GM10248 (cell line): Measurements from ENCODE around the gene H3-3A.

ENCODE experiments used
- CTCF ChIA-PET: fragments of 300-600 bp; sonication (Branson Sonifier 250); formaldehyde crosslinking; extraction: SDS; loops from one replicate; lab custom pipeline; 2021; ENCODE audit warnings: antibody characterized with exemption; lab: Yijun Ruan, JAX
- POLR2A ChIA-PET: fragments of 350-650 bp; sonication (Branson Sonifier 250); formaldehyde crosslinking; extraction: SDS; loops from one replicate; lab custom pipeline; 2020; ENCODE audit warnings: antibody characterized with exemption; lab: Yijun Ruan, JAX
- DNase-seq: peaks from one replicate; pipeline ENCODE4 v3.0.0; 2012; ENCODE audit errors: extremely low spot score
- CTCF ChIP-seq: IDR thresholded peaks from 2 replicates; pipeline ENCODE4 v1.5.1; 2012; ENCODE audit warnings: mild to moderate bottlenecking, low read depth; ENCODE audit errors: extremely low read depth, missing control alignments, control extremely low read depth

The H3-3A gene

DNA sequence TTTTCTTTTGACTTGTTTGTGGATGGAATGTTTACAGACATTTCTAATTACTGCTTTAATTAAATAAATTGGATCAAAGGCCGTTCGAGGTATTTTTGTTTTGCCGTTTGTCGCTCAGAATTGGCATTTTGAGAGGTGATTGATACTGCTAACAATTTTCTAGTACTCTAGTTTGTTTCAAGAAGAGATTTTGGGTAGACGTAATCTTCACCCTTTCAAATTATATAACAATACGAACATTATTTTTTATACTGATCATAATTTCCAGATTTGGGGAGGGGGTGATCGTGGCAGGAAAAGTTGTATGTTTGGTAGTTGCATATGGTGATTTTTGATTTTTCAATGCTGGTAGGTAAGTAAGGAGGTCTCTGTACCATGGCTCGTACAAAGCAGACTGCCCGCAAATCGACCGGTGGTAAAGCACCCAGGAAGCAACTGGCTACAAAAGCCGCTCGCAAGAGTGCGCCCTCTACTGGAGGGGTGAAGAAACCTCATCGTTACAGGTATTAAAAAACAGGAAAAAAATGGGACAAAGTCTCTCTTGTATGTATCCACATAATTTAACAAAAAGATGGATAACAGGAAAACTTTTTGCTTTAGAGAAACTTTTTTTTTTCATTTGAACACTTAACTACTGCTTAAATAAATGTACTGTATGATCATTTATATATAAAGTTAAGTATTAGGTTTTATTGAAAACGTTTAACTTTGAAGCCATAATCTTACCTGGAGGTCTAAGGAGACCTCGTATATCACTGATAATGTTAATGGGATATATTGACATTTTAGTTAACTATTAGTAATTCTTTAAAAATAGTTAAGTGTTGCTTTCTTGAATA, 1.7 kb downstream of the H3-3A start:
- TF ChIP-seq CTCF, result peak; percentile 22
- ChIA-PET CTCF (interaction anchor here (0.6 to 6.4 kb wide), 55 partner anchors 8 to 619 kb away, joined by 3 to 73 read pairs (median 6); no protein-coding TSS in a partner anchor), POLR2A (interaction anchor here (1.1 to 2.1 kb wide), 2 partner anchors 13 to 65 kb away, joined by 9 read pairs; partner anchors contain the start of gene SDE2)
- DNase-seq, result no peak

GRCh38 chr1:226064816-226065248, 2.3 kb downstream of the H3-3A start:
- POLR2A ChIA-PET, result interaction anchor here (0.7 to 1.1 kb wide), 2 partner anchors 54 to 65 kb away, joined by 3 to 9 read pairs; partner anchors contain the start of gene SDE2
- peak; percentile 40 for DNase-seq
- TF ChIP-seq CTCF, result peak; percentile 83
- CTCF ChIA-PET, result interaction anchor here (0.6 to 6.4 kb wide), 53 partner anchors 9 to 620 kb away, joined by 3 to 73 read pairs (median 6); no protein-coding TSS in a partner anchor

DNA sequence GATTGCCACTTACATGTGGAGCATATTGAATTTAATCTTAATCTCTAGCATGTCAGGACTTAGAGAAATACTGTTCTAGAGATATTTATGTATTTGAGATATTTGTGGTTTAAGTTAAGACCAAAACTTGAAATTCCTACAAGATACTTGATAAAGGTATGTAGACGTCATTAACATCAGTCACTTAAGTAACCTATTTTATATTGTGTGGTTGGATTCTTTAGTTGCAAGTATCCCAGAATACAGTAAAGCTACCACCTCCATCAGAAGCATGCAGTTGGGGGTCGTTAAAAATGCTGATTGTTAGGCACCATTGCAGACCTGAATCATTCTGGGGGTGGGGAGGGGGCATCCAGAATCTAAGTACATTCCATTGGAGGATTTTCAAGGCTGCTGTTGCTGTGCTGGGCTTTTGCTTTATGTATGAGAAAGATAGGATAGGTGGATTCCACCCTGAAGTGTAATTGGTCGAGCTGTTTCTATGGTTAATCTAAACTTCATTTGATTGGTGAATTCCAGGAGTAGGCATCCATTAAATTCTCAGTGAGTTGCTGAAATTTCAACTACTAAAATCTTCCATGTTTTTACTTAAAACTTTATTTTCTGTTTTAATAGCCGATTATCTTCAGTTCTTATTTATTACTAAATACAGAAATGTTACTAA, 4.0 kb downstream of the H3-3A start:
- ChIA-PET CTCF (interaction anchor here (0.9 to 6.4 kb wide), 15 partner anchors 10 to 155 kb away, joined by 3 to 73 read pairs (median 10); no protein-coding TSS in a partner anchor), POLR2A (interaction anchor here (0.8 to 0.9 kb wide), 2 partner anchors 11 to 67 kb away, joined by 3 read pairs; partner anchors contain the start of gene SDE2)
- TF ChIP-seq CTCF, result no peak
- no peak for DNase-seq

DNA sequence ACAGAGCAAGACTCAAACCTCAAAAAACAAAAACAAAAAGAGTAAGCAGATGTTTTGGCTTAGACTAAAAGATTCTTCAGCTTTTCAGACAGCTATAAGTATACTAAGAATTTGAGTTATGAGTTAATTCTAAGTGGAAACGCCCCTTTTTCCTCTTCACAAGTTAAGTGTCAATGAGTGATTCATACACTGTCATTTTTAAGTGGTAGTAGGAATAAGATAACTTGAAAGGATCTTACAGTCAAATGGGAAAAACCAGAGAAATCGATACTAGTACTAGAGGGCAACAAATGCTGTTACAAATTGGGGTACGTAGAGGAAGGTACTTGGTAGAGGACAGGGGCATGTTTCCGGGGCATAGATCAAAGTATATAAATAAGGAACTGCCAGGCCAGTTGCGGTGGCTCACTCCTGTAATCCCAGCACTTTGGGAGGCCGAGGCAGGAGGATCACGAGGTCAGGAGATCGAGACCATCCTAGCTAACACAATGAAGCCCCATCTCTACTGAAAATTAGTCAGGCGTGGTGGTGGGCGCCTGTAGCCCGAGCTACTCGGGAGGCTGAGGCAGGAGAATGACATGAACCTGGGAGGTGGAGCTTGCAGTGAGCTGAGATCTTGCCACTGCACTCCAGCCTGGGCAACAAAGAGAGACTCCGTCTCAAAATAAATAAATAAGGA, 7.4 kb downstream of the H3-3A start:
- CTCF ChIA-PET, result interaction anchor here (1.1 to 6.4 kb wide), 3 partner anchors 6 to 56 kb away, joined by 3 to 73 read pairs (median 8); no protein-coding TSS in a partner anchor
- TF ChIP-seq CTCF, result no peak
- POLR2A ChIA-PET, result no interaction called here
- no peak for DNase-seq

DNA sequence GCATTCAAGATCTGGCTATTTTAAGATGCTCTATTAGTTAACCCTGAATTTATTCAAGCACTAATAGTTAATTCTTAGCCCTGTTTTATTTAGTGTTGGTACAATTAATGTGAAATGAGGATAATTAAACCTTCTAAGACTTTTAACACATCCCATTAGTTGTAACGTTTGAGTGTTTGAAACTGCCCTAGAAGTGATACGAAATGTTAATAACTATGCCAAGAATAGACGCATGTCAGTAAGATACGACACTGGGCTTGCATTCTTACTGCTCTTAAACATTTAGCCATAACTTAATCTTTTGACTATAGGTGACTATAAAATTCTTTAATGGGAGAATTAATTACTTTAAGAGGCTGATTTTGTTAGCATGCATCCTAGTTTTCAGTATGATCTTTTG, 9.8 kb downstream of the H3-3A start:
- no peak for TF ChIP-seq CTCF
- DNase-seq, result no peak
- ChIA-PET POLR2A (interaction anchor here (0.5 kb wide), 1 partner anchor 44 kb away, joined by 3 read pairs; no protein-coding TSS in a partner anchor), CTCF (no interaction called here)
